GM18861 (cell line): ENCODE measurements around the gene F10.
"Not testable (repeated sequence)": the region's sequence is repeated elsewhere in the genome, so short reads cannot be mapped to it uniquely, and the experiment has no call there.

Source experiments
- ATAC-seq: cut with Tn5 transposase; IDR thresholded peaks from one replicate; pipeline ENCODE4 v1.9.1; 2021; ENCODE audit not compliant: unreplicated experiment

The F10 gene

DNA sequence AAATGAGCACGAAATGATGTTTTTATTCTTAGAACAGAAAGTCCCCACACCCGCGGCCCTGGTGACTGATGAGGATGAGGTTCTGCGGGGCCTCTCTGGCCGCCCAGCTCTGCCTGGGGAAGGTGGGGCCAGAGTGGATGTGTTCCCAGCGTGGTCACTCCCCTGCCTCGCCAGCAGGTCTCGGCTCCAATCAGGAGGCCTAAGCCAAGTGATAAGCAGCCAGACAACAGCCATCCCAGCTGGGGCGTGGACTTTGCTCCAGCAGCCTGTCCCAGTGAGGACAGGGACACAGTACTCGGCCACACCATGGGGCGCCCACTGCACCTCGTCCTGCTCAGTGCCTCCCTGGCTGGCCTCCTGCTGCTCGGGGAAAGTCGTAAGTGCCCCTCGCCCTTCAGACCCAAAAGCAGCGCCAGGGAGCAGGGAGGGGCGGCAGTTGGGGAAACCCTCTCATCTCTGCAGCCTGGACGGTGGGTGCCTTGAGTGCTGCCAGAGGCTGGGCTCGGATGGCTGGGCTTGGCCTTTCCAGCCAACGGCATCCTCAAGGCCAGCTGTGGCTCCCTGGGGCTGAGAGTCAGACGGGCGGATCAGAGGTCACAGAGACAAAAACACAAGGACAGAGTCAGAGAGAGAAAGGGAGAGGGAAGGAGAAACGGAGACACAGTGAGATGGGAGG, at the start of gene F10:
Gene F10 (plus strand): TSS at position 250 of the 676 bp plus-strand sequence. CDS start 57 bp downstream, at position 307.
- ATAC-seq: no peak

DNA sequence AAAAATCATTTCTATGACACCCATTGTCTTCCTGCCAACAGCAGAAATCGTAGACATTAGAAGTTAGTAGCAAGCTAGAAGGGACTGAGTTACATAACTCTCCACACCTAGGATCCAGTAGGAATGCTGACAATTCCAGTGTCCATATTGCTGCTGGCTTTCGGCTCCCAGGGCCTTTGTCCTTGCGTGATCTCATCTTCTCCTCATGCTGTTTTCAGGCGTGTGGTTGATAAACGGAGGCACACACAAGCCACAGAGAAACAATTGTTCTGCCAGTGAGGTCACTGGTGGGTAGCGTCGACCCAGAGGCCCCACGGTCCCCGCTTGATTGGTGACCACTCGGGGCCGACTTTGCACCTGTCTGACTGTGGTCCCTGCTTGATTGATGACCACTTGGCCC, 48.7 kb upstream of the F10 start:
- ATAC-seq: no peak

DNA sequence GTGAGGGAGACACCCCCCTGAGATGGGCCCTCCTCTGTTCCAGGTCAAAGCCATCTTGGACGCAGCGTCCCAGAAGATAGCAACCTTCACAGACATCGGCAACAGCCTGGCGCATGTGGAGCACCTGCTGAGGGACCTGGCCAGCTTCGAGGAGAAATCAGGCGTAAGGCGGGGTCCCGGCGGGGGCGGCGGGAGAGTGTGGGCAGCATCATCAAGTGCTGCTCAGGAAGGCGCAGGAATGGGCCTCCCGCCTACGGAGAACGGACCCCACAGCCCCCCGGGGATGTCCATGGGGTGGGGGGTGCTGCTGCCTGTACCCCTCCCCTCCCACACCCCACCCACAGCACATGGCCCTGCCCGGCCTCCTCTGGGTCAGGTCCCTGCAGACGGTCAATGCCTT, 48.2 kb upstream of the F10 start:
- ATAC-seq: no peak

DNA sequence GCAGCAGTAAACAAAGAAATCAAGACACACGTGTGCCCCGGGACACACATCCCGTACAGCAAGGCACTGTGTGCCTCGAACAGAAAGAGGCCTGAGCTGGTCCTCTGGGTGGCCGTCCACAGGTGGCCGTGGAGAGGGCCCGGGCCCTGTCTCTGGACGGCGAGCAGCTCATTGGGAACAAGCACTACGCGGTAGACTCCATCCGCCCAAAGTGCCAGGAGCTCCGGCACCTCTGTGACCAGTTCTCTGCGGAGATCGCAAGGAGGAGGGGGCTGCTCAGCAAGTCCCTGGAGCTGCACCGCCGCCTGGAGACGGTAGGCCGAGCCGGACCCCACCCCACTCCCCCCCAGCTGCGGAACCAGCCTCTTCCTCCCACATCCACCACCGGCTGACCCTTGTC, 47.7 kb upstream of the F10 start:
- ATAC-seq: no peak

DNA sequence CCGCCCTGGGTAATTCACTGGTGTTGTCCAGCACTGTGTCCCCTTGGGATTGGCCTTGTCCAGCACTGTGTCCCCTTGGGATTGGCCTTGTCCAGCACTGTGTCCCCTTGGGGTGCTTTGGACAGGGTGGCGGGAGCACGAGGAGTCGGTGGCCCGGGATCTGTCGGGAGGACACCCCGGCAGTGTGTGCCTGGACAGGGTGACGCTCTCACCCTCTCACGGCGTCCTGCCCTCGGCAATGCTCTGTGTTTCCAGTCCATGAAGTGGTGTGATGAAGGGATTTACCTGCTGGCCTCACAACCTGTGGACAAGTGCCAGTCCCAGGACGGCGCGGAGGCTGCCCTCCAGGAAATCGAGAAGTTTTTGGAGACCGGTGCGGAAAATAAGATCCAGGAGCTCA, 46.9 kb upstream of the F10 start:
- no peak for ATAC-seq

DNA sequence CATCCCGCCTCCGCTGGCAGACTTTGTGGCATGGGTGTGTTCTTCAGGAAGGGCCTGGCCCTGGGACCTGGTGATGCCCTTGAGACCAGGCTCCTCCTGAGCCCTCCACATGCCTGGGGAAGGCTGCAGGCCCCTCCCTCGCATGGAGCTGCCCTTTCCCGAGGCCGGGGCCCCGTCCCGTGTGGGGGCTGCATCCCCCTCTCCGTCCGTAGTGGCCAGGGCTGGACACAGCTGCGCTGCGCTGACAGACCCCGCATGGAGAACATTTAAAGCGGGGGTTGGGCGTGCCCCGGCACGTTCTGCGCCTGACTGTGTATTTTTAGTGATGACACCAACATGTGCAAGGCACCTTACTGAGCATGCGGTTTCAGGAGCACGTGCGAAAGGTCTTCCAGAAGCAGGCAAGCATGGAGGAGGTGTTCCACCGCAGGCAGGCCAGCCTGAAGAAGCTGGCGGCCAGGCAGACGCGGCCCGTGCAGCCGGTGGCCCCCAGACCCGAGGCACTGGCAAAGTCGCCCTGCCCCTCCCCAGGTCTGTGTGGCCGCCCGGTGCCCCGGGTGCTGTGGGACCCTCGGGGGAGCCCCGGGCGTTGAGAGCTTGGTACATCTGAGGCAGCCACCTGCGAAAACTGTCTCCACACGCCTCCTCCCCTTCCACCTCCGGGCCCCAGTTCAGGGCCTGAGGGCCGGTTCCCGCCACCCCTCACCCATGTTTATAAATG, 45.8 kb upstream of the F10 start:
- no peak for ATAC-seq

DNA sequence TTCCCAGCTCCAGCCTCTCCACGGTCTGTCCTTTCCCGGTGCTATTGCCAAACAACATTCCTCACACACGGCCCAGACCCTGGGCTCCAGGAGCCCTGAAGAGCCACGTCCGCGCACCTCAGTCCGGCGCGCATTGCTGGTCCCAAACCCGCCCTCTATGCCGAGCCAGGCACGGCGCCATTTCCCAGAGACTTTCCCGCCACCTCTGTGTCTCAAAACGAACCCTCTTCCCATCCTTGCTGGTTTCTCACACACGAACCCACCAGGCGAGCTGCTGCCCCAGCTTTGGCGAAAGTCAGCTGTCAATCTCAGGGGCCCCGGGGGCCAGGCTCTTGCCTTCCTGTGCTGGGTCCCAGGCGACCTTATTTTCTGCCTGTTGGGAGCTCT, 45.0 kb upstream of the F10 start:
- no peak for ATAC-seq

DNA sequence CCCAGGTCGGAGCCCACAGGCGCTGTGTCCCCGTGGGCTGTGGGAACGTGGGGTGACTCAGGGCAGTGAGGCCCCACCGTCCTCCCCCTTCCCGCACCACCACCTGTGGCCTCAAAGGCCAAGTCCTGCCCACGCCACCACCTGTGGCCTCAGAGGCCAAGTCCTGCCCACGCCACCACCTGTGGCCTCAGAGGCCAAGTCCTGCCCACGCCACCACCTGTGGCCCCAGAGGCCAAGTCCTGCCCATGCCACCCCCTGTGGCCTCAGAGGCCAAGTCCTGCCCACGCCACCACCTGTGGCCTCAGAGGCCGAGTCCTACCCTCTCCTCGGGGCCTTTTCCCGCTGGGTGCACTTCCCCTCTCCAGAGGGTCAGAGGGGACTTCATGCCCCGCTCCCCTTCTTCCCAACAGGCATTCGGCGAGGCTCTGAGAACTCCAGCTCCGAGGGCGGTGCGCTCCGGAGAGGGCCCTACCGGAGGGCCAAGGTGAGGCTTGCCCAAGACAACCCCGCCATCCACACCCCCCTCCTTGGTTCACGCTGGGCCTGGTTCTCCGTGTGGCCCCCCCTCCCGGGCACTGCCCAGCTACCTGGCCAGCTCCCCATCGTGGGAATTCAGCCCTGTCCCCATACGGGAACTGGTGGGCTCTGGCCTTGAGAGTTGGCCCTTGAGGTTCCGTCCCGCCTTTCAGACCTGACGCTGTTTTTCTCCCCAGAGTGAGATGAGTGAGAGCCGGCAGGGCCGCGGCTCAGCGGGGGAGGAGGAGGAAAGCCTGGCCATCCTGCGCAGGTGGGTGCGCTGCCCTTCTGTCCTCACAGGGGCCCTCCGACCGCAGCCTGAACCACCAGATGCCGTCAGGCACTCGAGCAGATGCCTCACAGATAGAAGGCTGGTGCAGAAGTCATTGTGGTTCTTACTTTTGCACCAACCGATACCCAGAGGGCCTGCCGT, 44.4 kb upstream of the F10 start:
- ATAC-seq: no peak

DNA sequence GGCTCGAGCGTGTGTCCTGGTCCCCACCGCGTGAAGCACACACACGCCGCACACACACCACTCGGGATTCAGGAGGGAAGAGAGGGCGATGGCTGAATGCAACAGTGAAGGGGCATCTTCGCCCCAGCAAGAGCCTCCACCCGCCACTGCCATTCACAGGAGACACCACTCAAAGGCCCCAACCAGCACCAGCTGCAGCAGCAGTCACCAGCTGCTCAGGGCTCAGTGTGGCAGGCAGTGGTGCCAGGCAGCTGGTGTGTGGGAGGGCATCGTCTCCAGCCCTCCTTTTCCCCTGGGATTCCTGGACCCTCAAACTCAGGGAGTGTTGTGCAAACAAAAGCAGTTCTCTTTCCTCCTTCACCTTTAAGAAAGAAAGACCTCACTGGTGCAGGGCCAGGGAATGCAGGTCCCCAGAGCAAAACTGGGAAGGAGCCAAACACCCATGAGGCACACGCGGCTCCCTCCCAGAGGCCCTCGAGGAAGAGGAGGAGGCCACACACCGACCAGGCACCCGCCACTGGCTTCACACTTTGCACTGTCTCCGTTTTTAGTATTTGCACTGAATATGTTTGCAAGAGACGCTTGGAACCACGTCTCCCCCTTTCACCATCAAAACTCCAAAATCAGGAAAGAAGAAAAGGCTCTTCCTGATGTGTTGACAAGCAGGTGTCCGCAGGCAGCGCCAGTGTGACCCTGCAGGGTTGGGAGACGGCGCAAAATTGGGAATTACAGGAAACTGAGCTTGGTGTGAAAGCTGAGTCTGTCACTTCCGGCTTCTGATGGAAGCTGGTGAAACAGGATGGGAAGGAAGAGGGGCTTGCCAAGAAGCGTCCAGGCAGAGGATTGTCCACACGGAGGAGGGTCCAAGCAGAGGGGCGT, 43.5 kb upstream of the F10 start:
- ATAC-seq: no peak

DNA sequence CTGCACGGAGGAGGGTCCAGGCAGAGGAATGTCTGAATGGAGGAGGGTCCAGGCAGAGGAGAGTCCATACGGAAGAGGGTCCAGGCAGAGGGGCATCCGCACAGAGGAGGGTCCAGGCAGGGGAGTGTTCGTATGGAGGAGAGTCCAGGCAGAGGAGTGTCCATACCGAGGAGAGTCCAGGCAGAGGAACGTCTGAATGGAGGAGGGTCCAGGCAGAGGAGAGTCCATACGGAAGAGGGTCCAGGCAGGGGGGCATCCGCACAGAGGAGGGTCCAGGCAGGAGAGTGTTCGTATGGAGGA, 42.9 kb upstream of the F10 start:
- ATAC-seq: not testable (repeated sequence)

DNA sequence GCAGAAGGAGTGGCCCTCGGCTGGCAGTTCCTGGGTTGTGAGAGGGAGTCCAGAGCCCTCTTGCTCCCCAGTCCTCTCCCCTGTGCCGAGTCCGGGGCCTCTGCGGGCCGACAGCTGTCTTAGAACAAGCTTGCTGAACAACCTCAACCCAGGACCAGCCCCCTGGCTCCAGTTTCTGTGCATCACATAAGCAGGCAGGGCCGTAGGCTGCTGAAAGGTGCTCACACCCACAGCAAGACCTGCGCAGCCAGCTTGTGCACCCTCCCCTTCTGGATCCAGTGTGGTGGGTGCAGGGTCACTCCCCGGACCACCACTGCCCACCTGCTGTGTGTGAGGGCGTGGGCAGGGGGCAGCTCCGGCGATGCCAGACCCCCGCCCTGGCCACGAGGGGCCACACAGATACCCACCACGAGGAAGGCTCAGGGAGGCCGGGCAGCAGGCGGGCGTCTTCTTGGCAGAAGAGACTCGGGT, 42.2 kb upstream of the F10 start:
- ATAC-seq: no peak

DNA sequence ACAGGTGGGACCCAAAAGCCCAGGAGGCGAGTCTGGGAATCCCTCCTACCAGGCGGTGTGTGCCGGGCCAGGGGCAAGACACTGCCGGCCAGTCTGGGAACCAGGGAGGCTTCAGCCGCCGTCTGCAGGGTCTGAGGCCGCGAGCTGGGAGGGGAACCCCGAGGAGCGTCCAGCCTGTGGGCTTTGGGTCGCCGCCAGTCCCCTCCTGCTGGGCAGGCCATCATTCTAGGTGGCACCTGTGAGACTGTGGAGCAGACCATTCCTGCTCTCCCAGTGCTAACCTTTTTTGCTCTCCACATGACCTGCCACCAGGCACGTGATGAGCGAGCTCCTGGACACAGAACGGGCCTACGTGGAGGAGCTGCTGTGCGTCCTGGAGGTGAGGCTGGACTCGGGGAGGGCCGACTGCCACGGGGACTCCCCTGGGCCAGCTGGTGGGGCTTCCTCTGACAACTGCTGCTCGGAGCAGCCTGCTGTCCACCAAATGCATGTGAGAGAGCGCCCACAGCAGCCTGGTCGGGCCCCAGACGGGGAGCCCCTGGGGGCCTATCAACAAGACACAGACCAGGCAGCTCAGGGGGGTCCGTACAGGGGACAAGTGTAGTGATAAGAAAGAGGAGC, 41.6 kb upstream of the F10 start:
- no peak for ATAC-seq

DNA sequence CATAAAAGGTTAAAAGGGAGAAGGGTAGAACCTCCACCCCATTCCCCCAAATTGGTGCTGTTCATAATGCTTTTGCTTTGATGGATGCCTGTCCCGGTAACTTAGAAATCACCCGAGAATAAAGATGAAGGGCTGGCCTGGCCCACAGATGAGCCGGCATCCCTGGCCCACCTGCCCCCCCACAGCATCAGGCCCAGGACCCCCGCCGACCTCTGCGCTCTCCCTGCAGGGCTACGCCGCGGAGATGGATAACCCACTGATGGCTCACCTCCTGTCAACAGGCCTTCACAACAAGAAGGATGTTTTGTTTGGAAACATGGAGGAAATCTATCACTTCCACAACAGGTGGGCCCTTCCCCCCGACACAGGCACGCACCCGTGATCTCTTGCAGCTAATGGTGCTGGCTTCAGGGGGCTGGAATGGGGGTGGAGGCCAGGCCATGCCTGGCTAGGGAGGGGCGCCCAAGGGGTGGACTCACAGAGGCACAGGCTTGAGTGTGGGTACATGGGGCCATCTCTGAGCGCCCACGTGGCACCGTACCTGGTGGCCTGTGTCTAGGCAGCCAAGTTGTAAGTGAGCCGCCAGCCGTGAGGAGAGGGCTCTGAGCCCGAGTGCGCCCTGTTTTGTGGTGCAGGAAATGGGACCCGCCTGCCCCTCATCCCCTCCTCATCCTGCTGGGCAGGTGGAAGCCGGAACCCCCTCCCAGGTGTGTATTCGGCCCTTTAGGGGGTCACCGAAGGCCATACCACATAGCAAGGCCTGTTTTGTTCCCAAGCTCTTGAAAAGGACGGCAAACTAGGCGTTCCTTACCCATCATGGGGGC, 40.2 kb upstream of the F10 start:
- ATAC-seq: no peak

DNA sequence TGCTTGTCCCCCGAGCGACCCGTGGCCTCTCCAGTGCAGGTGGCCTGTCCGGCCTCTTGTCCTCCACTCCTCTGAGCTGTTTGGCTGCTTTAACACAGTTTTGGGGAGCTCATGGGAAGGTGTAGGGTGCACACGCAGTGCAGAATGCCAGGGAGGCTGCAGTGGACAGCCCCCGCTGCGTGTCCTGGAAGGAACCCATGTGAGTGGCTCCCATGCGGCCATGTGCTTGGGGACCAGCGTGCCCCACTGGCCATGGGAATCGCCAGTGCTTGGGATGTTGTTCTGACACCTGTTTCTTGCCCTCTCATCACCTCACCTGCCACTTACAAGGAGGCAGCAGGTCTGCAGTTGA, 39.6 kb upstream of the F10 start:
- ATAC-seq: no peak

DNA sequence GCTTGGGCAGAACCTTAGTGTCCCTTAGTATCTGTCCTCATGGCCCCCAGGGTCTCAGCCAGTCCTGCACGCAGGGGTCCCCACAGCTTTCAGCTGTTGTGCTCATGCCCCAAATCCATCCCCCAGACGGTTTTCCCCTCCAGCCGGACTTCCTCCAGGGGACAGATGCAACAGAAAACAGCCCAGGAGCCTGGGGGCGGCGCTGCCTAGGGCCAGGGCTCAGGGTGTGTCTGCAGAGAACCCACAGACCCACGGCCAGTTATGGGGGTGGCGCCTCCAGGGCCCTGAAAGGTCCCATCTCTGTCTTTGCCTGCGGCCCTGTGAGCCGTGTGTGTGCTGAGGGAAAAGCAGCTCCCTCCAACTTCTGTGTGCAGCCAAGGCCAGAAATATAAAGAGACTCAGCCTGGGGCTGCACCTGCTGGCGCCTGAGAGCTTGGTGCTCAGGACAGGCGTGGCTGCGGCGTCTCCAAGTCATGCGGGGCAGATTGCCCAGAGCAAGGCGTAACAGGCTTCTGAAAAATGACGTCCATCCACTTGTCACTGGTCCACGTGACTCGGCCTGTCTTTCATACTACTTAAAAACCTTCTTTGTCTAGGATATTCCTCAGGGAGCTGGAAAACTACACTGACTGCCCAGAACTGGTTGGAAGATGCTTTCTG, 39.1 kb upstream of the F10 start:
- no peak for ATAC-seq

DNA sequence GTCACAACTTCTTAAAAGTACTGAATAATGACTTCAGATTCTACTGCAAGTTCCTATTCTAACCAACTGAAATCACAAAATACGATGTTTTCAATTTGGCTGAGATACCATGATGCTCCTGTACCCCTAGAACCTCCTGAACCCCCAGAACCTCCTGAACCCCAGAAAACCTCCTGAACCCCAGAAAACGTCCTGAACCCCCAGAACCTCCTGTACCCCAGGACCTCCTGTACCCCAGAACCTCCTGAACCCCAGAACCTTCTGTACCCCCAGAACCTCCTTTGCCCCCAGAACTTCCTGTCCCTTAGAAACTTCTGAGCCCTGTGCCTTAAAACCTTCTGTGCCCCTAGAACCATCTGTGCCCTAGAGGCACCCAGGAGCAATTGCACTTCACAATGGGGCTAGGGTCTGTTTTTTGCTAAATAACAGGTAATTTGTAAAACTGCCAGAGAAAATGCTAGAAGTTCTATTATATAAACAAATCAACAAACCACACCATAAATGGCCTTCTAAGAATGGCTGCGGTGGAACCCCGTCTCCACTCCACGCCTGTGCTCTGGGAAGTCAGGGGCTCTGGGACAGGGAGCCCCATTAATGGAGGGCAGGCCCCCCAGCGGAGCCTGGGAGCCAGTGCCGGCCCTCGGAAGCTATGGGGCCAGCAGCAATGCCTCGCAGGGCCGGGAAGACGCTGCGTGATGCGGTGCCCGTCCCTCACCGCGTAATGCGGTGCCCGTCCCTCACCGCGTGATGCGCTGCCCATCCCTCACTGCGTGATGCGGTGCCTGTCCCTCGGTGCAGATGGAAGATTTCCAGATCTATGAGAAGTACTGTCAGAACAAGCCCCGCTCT, 38.3 kb upstream of the F10 start:
- ATAC-seq: no peak

DNA sequence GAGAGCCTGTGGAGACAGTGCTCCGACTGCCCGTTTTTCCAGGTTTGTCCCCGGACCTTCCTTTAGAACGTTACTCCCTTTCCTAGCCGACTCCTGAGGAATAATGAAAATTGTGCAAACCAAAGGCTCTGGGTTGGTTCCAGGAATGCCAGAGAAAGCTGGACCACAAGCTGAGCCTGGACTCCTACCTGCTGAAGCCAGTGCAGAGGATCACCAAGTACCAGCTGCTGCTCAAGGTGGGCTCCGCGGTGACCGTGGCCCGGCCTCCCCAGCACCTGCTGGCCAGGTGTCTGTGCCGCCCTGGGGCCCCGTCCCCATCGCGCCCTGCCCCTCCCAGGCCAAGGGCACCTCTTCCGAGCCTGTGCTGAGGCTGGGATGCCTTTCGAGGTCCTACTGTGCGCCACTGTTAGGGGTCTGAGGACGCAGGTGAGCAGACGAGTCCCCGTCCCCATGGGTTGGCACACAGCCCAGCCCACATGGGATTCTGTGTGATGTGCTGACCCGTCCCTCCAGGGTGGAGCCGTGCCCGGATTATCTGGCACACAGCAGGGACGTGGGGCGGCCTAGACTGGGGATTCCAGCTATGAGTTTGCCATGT, 37.6 kb upstream of the F10 start:
- no peak for ATAC-seq
